NCI-H510A (cell line): ENCODE data around the gene DLG5.

Experiments
- DNase-seq: peaks from one replicate; lab custom pipeline; 2025; lab: John Stamatoyannopoulos, UW

The DLG5 gene

DNA sequence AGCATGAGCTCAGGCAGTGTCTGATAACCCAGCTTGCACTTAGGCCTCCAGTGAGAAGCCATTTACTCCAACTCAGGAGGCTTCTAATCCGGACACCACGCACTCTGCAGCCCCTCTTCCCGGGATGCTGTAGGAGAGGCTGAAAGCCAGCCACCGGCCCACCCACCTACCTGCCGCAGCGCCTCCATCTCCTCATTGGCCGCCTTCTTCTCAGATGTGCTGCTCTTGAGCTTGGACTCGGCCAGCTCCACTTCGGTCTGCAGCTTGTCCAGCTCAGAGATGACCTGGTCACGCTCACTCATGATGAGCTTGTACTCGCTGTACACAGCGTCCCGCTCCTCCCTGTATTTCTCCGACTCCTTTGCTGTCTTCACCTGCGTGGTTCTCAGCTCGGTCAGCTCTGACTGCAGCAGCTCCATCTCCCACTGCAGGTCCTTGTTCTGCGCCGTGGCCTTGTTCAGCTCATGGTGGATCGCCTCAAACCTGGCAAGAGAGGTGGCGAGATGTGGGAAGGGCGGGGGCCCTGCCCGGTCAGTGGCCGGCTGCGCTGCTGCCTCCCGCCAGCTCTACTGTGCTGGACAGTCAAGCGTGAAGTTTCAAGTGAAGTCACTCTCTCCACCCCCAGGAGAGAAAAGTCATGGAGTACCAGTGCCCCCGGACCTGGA, 84.7 kb downstream of the DLG5 start:
- DNase-seq = no peak

- no peak for DNase-seq
Observed at GRCh38 chr10:77840636-77841035, 85.9 kb downstream of the DLG5 start.

GRCh38 chr10:77837925-77838595, 88.5 kb downstream of the DLG5 start:
- no peak for DNase-seq

GRCh38 chr10:77837248-77837924, 89.2 kb downstream of the DLG5 start:
- peak; percentile 68 for DNase-seq

DNA sequence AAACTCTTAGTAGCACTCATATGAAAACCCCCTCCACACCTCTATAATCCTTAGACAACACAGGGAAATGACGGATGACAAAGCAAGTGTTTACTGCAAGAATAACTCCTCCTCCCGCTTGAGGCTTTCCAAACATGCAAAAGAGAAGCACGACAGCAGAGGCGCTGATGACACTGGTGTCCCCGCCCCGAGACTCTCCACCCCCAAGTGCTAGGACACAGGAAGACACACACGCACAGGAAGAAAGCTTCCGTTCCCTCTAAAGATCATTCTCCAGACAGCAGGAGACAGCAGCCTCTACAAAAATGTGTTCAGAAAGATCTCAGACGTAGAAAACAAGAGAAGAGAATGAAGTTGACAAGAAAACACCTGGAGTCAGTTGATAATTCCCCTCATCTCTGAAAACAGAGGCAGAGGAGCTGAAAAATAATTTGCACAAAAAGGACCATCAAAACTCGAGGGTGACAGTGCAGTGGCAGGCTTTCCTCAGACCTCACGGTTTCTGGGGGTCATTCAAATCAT, 90.2 kb downstream of the DLG5 start:
- DNase-seq = peak; percentile 69

- no peak for DNase-seq
Observed at GRCh38 chr10:77835669-77836086, 90.9 kb downstream of the DLG5 start.

DNA sequence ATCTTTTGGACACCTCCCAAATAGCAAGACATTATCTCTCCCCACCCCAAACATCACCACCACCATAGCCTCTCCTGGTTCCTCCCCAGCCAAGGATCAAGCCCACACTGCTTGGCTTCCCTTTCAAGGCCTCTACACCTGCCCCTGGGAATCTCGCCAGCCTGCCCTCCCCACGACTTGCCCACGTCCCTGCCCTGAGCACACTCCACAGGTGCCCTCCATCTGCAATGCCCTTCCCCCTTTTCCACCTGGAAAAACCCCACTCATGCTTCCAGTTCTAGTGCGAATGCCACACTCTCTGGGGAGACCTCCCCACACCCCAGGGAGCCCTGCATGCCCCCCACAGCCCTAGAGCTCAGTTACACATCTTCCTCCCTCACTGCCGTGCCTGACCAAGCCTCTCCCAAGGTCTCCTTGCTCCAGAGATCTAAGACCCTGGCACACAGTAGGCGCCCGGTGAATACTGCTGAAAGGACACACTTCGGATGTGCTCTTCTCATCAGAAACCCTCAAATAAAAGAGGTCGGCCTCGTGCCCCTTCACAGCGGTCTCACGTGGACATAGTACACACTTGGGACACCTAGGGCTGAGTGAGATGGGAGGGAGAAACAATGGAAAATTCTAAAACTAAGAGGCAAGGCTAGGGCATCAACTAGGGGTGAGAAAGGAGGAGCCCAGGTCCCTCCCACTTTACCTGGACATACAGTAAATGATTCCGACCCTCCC, 91.4 kb downstream of the DLG5 start:
- DNase-seq = no peak

GRCh38 chr10:77834540-77834939, 92.0 kb downstream of the DLG5 start:
- DNase-seq = no peak

GRCh38 chr10:77833792-77834191, 92.8 kb downstream of the DLG5 start:
- no peak for DNase-seq

DNA sequence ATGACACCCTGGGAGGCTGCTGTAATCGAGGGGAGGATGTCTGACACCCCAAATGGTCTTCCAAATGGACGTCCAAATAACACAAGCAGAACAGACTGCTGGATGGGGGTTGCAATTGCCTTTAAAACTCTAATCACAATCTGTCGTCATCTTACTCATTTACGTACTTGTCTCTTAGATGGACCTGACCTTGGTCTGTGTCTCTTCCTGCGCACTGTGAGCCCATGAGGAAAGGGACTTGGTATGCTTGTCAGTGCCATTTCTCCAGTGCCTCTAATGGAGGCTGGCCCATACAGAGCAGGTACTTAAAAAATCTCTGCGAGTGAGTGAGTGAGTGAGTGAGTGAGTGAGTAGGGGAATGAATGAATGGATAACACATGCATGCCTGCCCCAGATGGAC, 93.3 kb downstream of the DLG5 start:
- no peak for DNase-seq

DNA sequence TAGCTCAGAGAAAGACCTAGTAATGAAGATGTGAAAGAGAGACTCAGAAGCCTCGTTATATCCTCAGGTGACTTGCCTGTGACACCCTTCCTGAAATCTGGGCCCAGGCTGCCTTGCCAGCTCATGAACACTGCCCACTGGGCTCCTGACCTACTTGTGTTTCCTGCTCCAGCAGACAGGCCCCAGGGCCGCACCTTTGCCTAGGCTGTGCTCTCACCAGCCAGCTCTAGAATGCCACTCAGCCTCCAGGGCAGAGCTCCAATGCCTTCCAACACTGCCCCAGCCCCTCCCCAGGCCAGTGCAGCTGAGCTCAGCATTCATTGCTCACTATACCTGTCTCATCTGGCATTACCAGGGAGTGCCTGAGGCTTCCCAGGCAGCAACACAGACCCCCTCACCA, 94.3 kb downstream of the DLG5 start:
- no peak for DNase-seq

DNA sequence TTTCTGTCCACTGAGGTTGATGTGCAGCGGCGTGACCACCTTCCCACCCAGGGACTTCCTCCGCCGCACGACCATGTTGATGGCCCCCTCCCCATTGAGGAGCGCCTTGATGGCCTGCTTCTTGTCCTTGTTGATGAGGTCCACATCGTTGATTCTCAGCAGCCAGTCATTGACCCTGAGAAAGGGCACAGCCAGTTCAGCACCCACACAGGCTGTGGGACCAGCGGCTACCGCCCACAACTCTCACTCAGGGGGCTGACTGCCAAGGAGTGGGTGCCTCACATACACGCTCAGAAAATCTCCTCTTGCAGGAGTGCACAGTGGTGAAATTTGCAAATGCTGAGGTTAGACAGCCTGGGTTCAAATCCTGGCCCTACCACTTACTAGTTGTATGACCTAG, 97.2 kb downstream of the DLG5 start:
- no peak for DNase-seq

- no peak for DNase-seq
Observed at GRCh38 chr10:77828377-77828776, 98.2 kb downstream of the DLG5 start.

DNA sequence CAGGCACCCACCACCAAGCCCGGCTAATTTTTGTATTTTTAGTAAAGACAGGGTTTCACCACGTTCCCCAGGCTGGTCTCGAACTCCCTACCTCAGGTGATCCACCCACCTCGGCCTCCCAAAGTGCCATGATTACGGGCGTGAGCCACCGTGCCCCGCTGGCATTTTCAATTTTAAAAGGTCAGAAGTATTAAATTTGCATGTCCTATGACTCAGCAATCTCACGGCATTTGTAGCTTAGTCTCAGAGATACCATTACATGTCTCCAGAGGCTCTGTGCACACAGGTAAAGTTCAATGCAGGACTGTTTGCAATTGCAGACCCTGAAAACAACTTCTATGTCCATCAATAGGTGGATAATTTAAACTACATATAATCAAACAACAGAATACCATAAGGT, 99.2 kb downstream of the DLG5 start:
- DNase-seq = no peak

- DNase-seq = no peak
Observed at GRCh38 chr10:77825965-77826364, 100.6 kb downstream of the DLG5 start.

DNA sequence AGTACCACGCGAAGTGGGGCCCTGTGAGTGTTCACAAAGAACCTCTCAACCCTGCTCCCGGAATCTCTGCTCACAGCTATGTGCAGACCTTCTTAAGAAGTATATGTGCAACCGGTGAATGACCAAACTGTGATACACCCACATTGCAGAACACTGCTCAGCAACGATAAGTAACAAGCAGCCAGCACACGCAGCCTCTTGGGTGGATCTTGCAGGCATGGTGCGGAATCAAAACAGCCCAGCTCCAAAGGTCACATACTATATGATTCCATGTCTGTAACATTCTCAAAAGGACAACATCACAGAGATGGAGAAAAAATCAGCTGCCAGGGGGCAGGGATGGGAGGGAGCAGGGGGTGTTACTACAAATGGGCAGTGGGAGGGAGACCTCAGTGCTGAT, 101.6 kb downstream of the DLG5 start:
- no peak for DNase-seq

GRCh38 chr10:77823811-77824542, 102.6 kb downstream of the DLG5 start:
- no peak for DNase-seq

DNA sequence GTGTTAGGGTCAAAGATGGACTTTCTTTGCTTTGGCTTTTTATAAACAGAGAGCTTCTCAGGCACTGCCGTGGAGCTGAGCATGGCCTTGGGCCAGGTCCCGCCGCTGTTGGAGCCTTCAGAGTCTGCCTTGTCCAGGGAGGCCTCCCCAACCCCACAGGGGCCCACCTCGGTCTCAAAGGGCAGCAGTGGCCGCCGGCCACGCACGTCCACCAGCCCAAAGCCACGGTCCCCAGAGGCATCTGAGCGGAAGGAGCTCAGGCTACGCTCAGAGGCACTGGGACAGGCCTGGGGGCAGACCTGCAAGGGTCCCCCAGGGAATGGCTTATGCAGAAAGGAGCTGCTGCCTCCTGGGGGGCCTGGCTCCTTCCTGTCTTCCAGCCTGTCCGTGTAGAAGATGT, 105.0 kb downstream of the DLG5 start:
- DNase-seq = no peak

DNA sequence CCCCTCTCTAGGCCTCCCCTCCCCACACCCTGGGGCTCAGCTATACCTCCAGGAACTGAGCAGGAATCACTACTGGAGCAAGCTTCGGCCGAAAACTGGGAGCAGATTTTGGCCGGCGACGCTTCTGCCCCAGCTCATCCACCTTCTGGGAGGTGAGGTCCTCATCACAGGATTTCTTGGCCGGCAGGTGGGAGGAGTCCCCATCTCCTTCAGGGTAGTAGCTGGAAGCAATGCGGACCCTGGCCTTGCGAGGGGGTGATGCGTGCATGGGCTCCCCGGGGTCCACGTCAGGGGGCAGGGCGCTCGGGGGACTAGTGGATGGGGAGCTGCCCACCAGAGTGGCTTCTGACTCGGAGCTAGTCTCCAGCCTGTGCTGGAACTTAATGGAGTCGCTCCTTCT, 105.5 kb downstream of the DLG5 start:
- no peak for DNase-seq

- DNase-seq = no peak
Observed at GRCh38 chr10:77820349-77820748, 106.2 kb downstream of the DLG5 start.

DNA sequence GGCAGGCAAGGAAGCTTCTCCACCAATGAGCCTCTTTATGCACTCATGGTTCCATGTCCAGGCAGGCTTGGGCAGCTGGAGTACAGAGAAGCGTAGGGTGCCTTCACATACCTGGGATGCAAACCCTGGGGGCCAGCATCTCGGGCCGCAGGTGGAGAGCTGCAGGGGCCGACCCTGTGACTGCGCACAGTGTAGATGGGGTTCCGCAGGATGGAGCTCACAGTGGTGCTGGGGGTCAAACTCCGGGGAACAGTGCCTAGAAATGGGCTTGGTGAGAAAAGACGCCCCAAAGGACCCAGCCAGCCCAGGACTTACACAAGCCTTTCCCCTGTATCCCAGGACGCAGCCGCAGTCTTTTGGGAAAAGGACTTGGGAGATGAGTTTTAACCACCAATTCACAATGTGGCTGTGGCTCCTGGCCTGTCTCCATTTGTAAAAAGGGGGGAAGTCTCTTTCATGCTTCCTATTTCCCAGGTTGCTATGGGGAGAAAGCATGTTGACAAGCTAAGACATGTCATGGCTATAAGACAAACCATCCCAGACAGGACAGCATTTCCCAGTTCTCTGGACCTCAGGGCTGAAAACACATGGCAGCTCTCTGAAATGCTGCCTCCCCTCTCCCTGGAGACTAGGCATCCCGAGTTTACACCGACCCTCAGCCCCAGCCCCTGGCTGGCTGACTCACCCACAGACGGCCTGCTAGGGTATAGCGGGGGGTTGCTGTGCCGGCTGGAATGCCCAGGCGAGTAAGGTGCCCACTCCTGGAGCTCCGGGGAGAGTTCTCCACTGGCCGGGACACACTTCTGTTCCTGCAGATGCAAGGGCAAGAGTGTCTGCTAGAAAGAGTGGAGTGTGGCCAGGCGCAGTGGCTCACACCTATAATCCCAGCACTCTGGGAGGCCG, 107.1 kb downstream of the DLG5 start:
- DNase-seq = no peak
